C4-2B (cell line): Measurements from ENCODE around the gene EID2.

Experiments used
- H3K27ac ChIP-seq: fragments of 450-650 bp; 2 replicates; pipeline ENCODE4 v1.5.1; 2017
- ZFX ChIP-seq: fragments of 450-650 bp; IDR thresholded peaks from 2 replicates; pipeline ENCODE4 v1.6.1; 2017
- TF ChIP-seq, protein P1 (sequence below): fragments of 450-650 bp; conservative IDR thresholded peaks from 2 replicates; pipeline ENCODE4 v1.5.1; 2017; ENCODE audit warnings: mild to moderate bottlenecking

Gene EID2

DNA sequence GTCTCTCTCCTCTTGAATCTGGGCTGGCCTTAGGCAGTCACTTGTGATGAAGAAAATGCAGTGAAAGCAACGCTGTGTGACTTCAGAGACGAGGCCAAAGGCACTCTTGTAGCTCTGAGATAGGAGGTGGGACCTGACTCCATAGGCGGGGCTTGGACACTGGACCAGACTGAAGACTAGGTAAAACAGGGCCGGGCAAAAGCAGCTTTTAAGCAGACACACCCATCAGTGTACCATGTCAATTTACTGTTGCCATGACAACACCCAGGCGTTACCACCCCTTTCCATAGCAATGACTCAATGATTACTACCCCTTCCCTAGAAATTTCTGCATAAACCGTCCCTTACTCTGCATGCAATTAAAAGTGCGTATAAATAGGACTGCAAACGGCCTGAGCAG, 6.6 kb upstream of the EID2 start:
- no peak overlapping the region for H3K27ac ChIP-seq
- TF ChIP-seq ZFX: no peak
- TF ChIP-seq, protein P1, sequence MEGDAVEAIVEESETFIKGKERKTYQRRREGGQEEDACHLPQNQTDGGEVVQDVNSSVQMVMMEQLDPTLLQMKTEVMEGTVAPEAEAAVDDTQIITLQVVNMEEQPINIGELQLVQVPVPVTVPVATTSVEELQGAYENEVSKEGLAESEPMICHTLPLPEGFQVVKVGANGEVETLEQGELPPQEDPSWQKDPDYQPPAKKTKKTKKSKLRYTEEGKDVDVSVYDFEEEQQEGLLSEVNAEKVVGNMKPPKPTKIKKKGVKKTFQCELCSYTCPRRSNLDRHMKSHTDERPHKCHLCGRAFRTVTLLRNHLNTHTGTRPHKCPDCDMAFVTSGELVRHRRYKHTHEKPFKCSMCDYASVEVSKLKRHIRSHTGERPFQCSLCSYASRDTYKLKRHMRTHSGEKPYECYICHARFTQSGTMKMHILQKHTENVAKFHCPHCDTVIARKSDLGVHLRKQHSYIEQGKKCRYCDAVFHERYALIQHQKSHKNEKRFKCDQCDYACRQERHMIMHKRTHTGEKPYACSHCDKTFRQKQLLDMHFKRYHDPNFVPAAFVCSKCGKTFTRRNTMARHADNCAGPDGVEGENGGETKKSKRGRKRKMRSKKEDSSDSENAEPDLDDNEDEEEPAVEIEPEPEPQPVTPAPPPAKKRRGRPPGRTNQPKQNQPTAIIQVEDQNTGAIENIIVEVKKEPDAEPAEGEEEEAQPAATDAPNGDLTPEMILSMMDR: no peak

DNA sequence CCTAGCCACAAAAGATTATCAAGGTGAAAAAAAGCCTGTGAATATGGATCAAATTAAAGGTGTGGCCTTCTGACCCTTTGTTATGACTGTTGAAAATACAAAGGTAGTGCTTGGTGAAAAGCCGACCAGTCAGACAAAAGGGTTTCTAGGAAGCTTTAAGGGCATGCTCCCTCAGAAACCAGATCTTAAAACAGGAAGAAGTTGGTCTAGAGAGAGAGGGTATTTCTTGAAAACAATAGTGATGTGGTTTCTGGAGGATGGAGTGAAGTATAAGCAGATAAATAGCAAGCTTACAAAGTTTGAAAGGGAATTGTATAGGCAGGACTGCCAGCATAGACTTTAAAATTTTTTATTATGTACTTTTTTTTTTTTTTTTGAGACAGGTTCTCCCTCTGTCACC, 5.0 kb upstream of the EID2 start:
- no peak overlapping the region for H3K27ac ChIP-seq
- TF ChIP-seq, protein P1: no peak
- no peak for TF ChIP-seq ZFX

DNA sequence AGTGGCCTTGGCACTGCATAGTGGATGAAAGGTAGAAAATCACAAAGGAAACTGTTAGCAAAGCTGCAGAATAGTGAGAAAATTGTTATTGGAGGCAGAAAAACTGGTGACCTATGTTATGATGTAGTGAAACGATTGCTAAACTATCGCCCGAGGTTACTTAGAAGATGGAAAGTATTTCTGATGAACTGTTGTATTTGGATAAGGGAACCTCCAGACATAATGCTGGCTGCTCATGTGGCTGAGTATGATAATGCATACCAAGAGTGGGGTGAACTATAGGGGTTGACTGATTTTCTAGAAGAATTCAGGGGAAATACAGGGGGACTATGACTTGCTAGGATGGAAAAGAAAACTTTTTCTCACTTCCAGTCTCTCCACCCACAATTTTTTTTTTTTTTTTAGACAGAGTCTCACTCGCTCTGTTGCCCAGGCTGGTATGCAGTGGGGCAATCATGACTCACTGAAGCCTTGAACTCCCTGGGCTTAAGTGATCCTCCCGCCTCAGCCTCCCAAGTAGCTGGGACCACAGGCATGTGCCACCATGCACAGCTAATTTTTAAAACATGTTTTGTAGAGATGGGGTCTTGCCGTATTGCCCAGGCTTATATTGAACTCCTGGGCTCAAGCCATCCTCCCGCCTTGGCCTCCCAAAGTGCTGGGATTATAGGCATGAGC, 4.4 kb upstream of the EID2 start:
- no peak for TF ChIP-seq ZFX
- TF ChIP-seq, protein P1: no peak
- no peak overlapping the region for H3K27ac ChIP-seq

DNA sequence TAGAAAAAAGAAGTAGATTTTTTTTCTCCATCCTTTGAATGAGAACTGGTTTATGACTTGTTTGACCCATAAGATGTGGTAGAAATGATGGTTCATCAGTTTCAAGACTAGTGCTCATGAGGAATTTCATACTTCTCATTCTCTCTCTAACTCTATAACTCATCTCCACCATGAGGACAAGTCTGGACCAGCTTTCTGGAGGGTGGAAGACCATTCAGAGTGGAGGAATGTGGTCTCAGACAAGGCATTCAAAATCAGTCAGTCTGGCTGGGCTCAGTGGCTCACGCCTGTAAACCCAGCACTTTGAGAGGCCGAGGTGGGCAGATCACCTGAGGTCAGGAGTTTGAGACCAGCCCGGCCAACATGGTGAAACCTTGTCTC, 3.5 kb upstream of the EID2 start:
- no peak overlapping the region for H3K27ac ChIP-seq
- no peak for TF ChIP-seq ZFX
- TF ChIP-seq, protein P1: no peak

DNA sequence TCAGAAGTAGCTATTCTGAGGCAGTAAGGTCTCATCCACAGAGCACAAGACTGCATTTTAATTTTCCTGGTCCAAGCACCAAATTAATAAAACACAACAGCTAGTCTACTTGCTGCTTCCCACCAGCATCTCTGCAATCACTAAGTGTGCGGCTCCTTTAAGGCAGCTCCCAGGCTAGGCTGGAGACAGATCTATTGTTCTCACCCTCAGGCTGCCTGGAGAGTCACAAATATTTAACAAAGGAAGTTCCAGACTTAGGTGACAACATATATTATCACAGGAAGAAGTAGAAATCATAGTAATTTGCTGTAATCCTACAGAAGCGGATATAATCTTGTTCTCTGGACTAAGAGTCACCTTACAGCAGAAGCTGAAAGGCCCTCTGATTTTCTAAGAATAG, 2.2 kb upstream of the EID2 start:
- no peak for TF ChIP-seq ZFX
- TF ChIP-seq, protein P1: no peak

DNA sequence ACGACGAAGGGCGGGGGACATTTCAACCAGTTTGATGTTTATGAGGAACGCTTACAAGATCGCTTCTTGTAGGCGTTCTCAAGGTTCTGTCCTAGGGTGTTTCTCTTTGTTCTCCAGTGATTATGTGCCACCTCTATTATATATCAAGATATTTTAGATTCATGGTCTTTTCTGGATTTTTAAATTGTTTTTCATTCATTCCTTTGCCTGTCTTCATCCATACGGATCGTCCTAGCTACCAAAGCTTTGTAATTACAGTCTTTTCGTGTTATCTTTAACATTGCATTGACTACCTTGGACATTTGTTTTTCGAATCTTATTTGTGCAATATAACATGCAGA, 342 bp upstream of the EID2 start:
- H3K27ac ChIP-seq: peak overlapping the region; percentile 84; the same call in 1 of the 2 replicates
- TF ChIP-seq, protein P1: peak; percentile 73
- TF ChIP-seq ZFX: no peak

More for the DNA sequence above, 2.2 kb upstream of the EID2 start:
- no peak overlapping the region for H3K27ac ChIP-seq

DNA sequence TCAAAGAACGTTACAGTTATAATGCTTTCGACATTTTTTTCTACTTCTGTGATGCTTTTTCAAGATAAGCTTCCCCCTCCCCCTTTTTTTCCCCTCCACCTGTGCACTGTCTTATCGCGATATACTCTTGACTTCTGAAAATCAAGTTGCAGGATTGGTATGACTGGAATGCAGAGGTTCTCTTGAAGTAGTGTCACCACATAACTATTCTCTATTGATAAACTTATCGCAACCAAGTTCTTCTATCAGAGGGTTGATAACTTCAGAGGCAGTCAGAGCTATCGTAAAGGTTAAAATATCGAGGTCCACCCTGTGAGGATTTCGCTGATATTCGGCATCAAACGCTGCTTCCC, 820 bp downstream of the EID2 start:
- peak overlapping the region; percentile 84 for H3K27ac ChIP-seq
- TF ChIP-seq ZFX: no peak
- TF ChIP-seq, protein P1: no peak
